HepG2 (cell line): Measurements from ENCODE around the gene ZBTB7C. TPM values are rescaled to one million over a fixed set of nuclear protein-coding genes. Genes with fewer than 3 reads are reported as not detected.

Experiments used
- ATAC-seq: fragments of 200-7000 bp; cut with Tn5 transposase; 3 replicates; pipeline ENCODE4 v1.9.1; 2020; ENCODE audit warnings: mild to moderate bottlenecking, moderate library complexity
- BruUV-seq: library from RNA; stranded (reverse); fragments of 400-500 nt; replicated peaks from 2 replicates; lab custom pipeline; 2021; lab: Mats Ljungman, UMichigan
- CTCF ChIA-PET: fragments of 300-600 bp; formaldehyde crosslinking; extraction: SDS; loops from one replicate; lab custom pipeline; 2021; ENCODE audit warnings: low total read pairs, inconsistent platforms, low intra/inter-chr PET ratio; lab: Yijun Ruan, JAX
- POLR2A ChIA-PET: fragments of 350-600 bp; sonication (Branson Sonifier 250); formaldehyde crosslinking; loops from one replicate; lab custom pipeline; 2020; ENCODE audit warnings: antibody characterized with exemption, inconsistent platforms; lab: Yijun Ruan, JAX
- DNase-seq: peaks from one replicate; pipeline ENCODE4 v3.0.0-alpha.2; 2015; ENCODE audit warnings: low spot score
- FAIRE-seq: peaks from 3 replicates; lab custom pipeline; 2011; peaks lifted over from hg19 to GRCh38; lab: Jason Lieb, UNC
- H2AFZ ChIP-seq: one replicate; pipeline ENCODE4 v1.6.1; 2011; ENCODE audit warnings: low read length, inconsistent platforms
- H3K27ac ChIP-seq: fragments of 300-600 bp; 3 replicates; pipeline ENCODE4 v1.8.0; 2011; ENCODE audit warnings: mixed run types, mild to moderate bottlenecking, mixed read lengths, low read length, inconsistent platforms; ENCODE audit not compliant: insufficient read depth; ENCODE audit errors: extremely low read length
- H3K27me3 ChIP-seq, 2 experiments: fragments of 200-600 bp in 1 of 2; 2 replicates in 1 of 2; 3 replicates in 1 of 2; pipeline versions ENCODE4 v1.6.0 to v1.8.0; 2011; ENCODE audit warnings: low read length in 2 of 2, mild to moderate bottlenecking in 2 of 2, moderate library complexity in 2 of 2, inconsistent platforms in 1 of 2; ENCODE audit not compliant: insufficient read depth in 2 of 2, control insufficient read depth in 1 of 2
- H3K36me3 ChIP-seq, 2 experiments: fragments of 200-600 bp in 1 of 2; replicated peaks in 1 of 2; 2 replicates in 1 of 2; 3 replicates in 1 of 2; pipeline versions ENCODE4 v1.5.1 to v1.8.0; 2011; ENCODE audit warnings: low read length in 2 of 2, inconsistent platforms in 1 of 2; ENCODE audit not compliant: insufficient read depth in 2 of 2, control insufficient read depth in 1 of 2
- H3K4me1 ChIP-seq: 2 replicates; pipeline ENCODE4 v1.5.1; 2012; ENCODE audit warnings: low read length, inconsistent platforms; ENCODE audit not compliant: insufficient read depth
- H3K4me2 ChIP-seq: 2 replicates; pipeline ENCODE4 v1.6.0; 2011; ENCODE audit warnings: low read depth, low read length, inconsistent platforms
- H3K4me3 ChIP-seq, 3 experiments: fragments of 200-600 bp in 1 of 3; sonication (generic), shearing (Covaris generic) in 1 of 3; replicated peaks in 1 of 3; 2 replicates each; pipeline ENCODE4 v1.5.1; 2011 to 2016; ENCODE audit warnings: low read length in 3 of 3, inconsistent platforms in 2 of 3, low read depth in 2 of 3, mild to moderate bottlenecking in 2 of 3, control low read depth in 1 of 3, mixed read lengths in 1 of 3; ENCODE audit not compliant: insufficient read depth in 1 of 3
- H3K79me2 ChIP-seq: one replicate; pipeline ENCODE4 v1.6.1; 2011; ENCODE audit warnings: low read length, inconsistent platforms; ENCODE audit not compliant: insufficient read depth
- H3K9ac ChIP-seq: 2 replicates; pipeline ENCODE4 v1.6.0; 2011; ENCODE audit warnings: mild to moderate bottlenecking, low read depth, low read length, inconsistent platforms; ENCODE audit not compliant: insufficient read depth
- H3K9me3 ChIP-seq: 2 replicates; pipeline ENCODE4 v1.5.1; 2012; ENCODE audit warnings: mild to moderate bottlenecking, low read length
- H4K20me1 ChIP-seq: 2 replicates; pipeline ENCODE4 v1.6.0; 2011; ENCODE audit warnings: inconsistent platforms, mild to moderate bottlenecking, low read length, moderate library complexity; ENCODE audit not compliant: insufficient read depth
- CENPBD1 ChIP-seq: sonication (generic); formaldehyde crosslinking; IDR thresholded peaks from 2 replicates; pipeline ENCODE4 v1.8.0; 2022; ENCODE audit warnings: missing genetic modification reagents, low read depth, mild to moderate bottlenecking, borderline replicate concordance
- HNRNPH1 ChIP-seq: fragments of 200-400 bp; formaldehyde crosslinking; optimal IDR thresholded peaks from 2 replicates; pipeline ENCODE3; 2017; ENCODE audit warnings: mild to moderate bottlenecking, low read depth, low read length
- KDM2A ChIP-seq: sonication (generic); formaldehyde crosslinking; IDR thresholded peaks from 2 replicates; pipeline ENCODE4 v1.4.0; 2020; ENCODE audit warnings: low read depth, missing genetic modification reagents, borderline replicate concordance
- KMT2B ChIP-seq: IDR thresholded peaks from 2 replicates; pipeline ENCODE4 v1.6.1; 2016; ENCODE audit warnings: missing genetic modification reagents, missing compliant biosample characterization
- MXD4 ChIP-seq: IDR thresholded peaks from 2 replicates; pipeline ENCODE4 v1.6.1; 2016; ENCODE audit warnings: mild to moderate bottlenecking, missing biosample characterization, missing genetic modification reagents
- NR2C2 ChIP-seq: sonication (generic); formaldehyde crosslinking; IDR thresholded peaks from 2 replicates; pipeline ENCODE4 v1.4.0; 2020; ENCODE audit warnings: missing genetic modification reagents, mild to moderate bottlenecking, moderate library complexity, borderline replicate concordance
- NR3C1 ChIP-seq: sonication (generic); formaldehyde crosslinking; IDR thresholded peaks from 2 replicates; pipeline ENCODE4 v1.4.0; 2020; ENCODE audit warnings: missing genetic modification reagents
- SMC3 ChIP-seq: IDR thresholded peaks from 2 replicates; pipeline ENCODE4 v1.6.1; 2011; ENCODE audit warnings: low read length, improper control_type of control experiment
- SRSF4 ChIP-seq: fragments of 200-400 bp; formaldehyde crosslinking; IDR thresholded peaks from one replicate; pipeline ENCODE4 v1.6.1; 2018; ENCODE audit warnings: mild to moderate bottlenecking, low read depth, low read length, moderate library complexity; ENCODE audit not compliant: poor library complexity, severe bottlenecking
- TARDBP ChIP-seq: sonication (generic); formaldehyde crosslinking; IDR thresholded peaks from 2 replicates; pipeline ENCODE4 v1.8.0; 2022; ENCODE audit warnings: mild to moderate bottlenecking, missing genetic modification reagents
- TEAD3 ChIP-seq: optimal IDR thresholded peaks from 2 replicates; pipeline ENCODE3; 2016; ENCODE audit warnings: borderline replicate concordance
- ZIK1 ChIP-seq: sonication (generic); formaldehyde crosslinking; IDR thresholded peaks from 2 replicates; pipeline ENCODE4 v1.5.0; 2020; ENCODE audit warnings: mild to moderate bottlenecking, low read depth, missing genetic modification reagents, borderline replicate concordance
- ZNF441 ChIP-seq: sonication (generic); formaldehyde crosslinking; IDR thresholded peaks from 2 replicates; pipeline ENCODE4 v1.7.0; 2021; ENCODE audit warnings: missing genetic modification reagents, borderline replicate concordance
- ZNF446 ChIP-seq: sonication (generic); formaldehyde crosslinking; IDR thresholded peaks from 2 replicates; pipeline ENCODE4 v1.5.0; 2020; ENCODE audit warnings: mild to moderate bottlenecking, missing genetic modification reagents
- ZNF563 ChIP-seq: sonication (generic); formaldehyde crosslinking; IDR thresholded peaks from 2 replicates; pipeline ENCODE4 v1.8.0; 2022; ENCODE audit warnings: mild to moderate bottlenecking, moderate library complexity, missing genetic modification reagents
- ZSCAN22 ChIP-seq: sonication (generic); formaldehyde crosslinking; IDR thresholded peaks from 2 replicates; pipeline ENCODE4 v1.4.0; 2020; ENCODE audit warnings: mild to moderate bottlenecking, missing genetic modification reagents
- WGBS: methylation state at CpG from one replicate; pipeline ENCODE4 v1.1.6; 2017; ENCODE audit warnings: low lambda C conversion rate; 5-methylcytosine and 5-hydroxymethylcytosine counted together
- in situ Hi-C: cut with HindIII; loops from 2 replicates; pipeline ENCODE4 v1.10.0; 2017; ENCODE audit warnings: low pct_unique_long_range_greater_than_20kb; ENCODE audit not compliant: extremely low pct_ligation_motif_present
- intact Hi-C: fragments of 100-400 bp; cut with micrococcal nuclease; formaldehyde crosslinking; loops from one replicate; pipeline ENCODE4 v1.10.0; 2022; ENCODE audit not compliant: unreplicated experiment
- polyA plus RNA-seq, 8 experiments: library from polyadenylated mRNA; depleted of rRNA in 3 of 8; stranded (reverse) in 7 of 8; unstranded in 1 of 8; fragments of >200 nt; fragmentation: Illumina TruSeq in 4 of 8; extraction: Trizol in 4 of 8; gene quantifications; 2 replicates each; pipeline versions ENCODE4 v1.2.1 to v1.2.3, GENCODE V29; 2011 to 2016; ENCODE audit warnings: low read depth in 4 of 8, missing spikeins in 1 of 8, mixed read lengths in 1 of 8; ENCODE audit not compliant: insufficient read depth in 1 of 8
- total RNA-seq, 5 experiments: library from RNA; depleted of rRNA; stranded (reverse); fragments of >200 nt; fragmentation: Illumina TruSeq; extraction: Trizol; gene quantifications; 2 replicates each; pipeline ENCODE4 v1.2.3, GENCODE V29; 2016; ENCODE audit warnings: low read depth in 1 of 5

Gene ZBTB7C
- total and polyA plus RNA-seq, 2 of the 13 experiments (the other 11 are each of a cell fraction or from before 2014, with no cell fraction given): 0.01 to 0.04 TPM

GRCh38 chr18:48183613-48184012, 225.6 kb downstream of the ZBTB7C start:
- no peaks in the 10 kb centered on the region for H3K36me3 ChIP-seq
- in situ Hi-C loops: no loop called here
- H3K9ac ChIP-seq: no peak overlapping the region
- ATAC-seq (no peak), FAIRE-seq (no peak), DNase-seq (no peak)
- no peak overlapping the region for H3K4me3 ChIP-seq
- peaks cover 6 to 12% of the 10 kb centered on the region in 2 experiments; a peak in 4 of 5 replicates for H3K27me3 ChIP-seq
- TF ChIP-seq ZNF563 (CRISPR knock-in tag) (no peak), ZNF441 (CRISPR knock-in tag) (no peak), CENPBD1 (CRISPR knock-in tag) (no peak), ZIK1 (no peak), TARDBP (no peak), HNRNPH1 (no peak), NR2C2 (CRISPR knock-in tag) (no peak)
- no peak overlapping the region for H3K27ac ChIP-seq
- no peak overlapping the region for H2AFZ ChIP-seq
- intact Hi-C loops: no loop called here
- no peak overlapping the region for H3K4me2 ChIP-seq
- ChIA-PET CTCF (no interaction called here), POLR2A (no interaction called here)
- no TSS peak for BruUV-seq
- peaks cover 9% of the 10 kb centered on the region; the same call in 1 of the 2 replicates for H3K4me1 ChIP-seq
- H4K20me1 ChIP-seq: no peaks in the 10 kb centered on the region
- H3K79me2 ChIP-seq: no peaks in the 10 kb centered on the region
- no peaks in the 10 kb centered on the region for H3K9me3 ChIP-seq
- 89% methylated on average over 1 of the region's 2 CpGs for WGBS

- in situ Hi-C loops: no loop called here
- Histone ChIP-seq H4K20me1 (no peaks in the 10 kb centered on the region), H3K36me3 (no peaks in the 10 kb centered on the region), H3K4me1 (peaks cover 9% of the 10 kb centered on the region; the same call in 1 of the 2 replicates), H3K4me3 (no peak overlapping the region), H3K9me3 (no peaks in the 10 kb centered on the region), H2AFZ (no peak overlapping the region), H3K27ac (no peak overlapping the region)
- FAIRE-seq: no peak
- POLR2A ChIA-PET: no interaction called here
- CTCF ChIA-PET: no interaction called here
- intact Hi-C loops: no loop called here
- no peak for DNase-seq
- no peak for ATAC-seq
- TF ChIP-seq TARDBP (no peak), SRSF4 (no peak), MXD4 (CRISPR knock-in tag) (no peak), KDM2A (CRISPR knock-in tag) (no peak), ZSCAN22 (no peak), NR3C1 (CRISPR knock-in tag) (no peak), SMC3 (no peak), KMT2B (no peak), TEAD3 (no peak), ZNF446 (CRISPR knock-in tag) (no peak)
- TF ChIP-seq, all 625 proteins: peak for 0
- Histone ChIP-seq H3K9ac (no peak overlapping the region), H3K79me2 (no peaks in the 10 kb centered on the region), H3K4me2 (no peak overlapping the region), H3K27me3 (peaks cover 4 to 12% of the 10 kb centered on the region in 2 experiments; a peak in 4 of 5 replicates)
- no TSS peak for BruUV-seq
- 34% methylated on average over 3 of the region's 3 CpGs for WGBS
Observed at GRCh38 chr18:48182779-48183178, 226.4 kb downstream of the ZBTB7C start.
